Right lobe of liver (tissue), 6 donors: ENCODE measurements around the gene GDPD4. TPM values are rescaled to one million over a fixed set of nuclear protein-coding genes. Genes with fewer than 3 reads are reported as not detected.

Source experiments
- ATAC-seq, 4 donors: fragments of 200-7000 bp; cut with Tn5 transposase; one replicate each; pipeline ENCODE4 v1.9.1; 2020; ENCODE audit warnings: mild to moderate bottlenecking in 4 of 4, moderate library complexity in 4 of 4
- DNase-seq, 3 donors: peaks; one replicate each; pipeline ENCODE4 v3.0.0-alpha.2; 2020
- H3K27ac ChIP-seq, 3 donors: fragments of 200-600 bp; one replicate each; pipeline ENCODE4 v1.8.0; 2022
- H3K27me3 ChIP-seq, 2 donors: fragments of 200-600 bp; one replicate each; pipeline ENCODE4 v1.8.0; 2022
- H3K36me3 ChIP-seq, 4 donors: fragments of 200-600 bp; sonication (generic) in 1 of 4; one replicate each; pipeline versions ENCODE4 v1.5.1 to v1.8.0; 2017 to 2022; ENCODE audit warnings: control low read depth in 1 of 4
- H3K4me1 ChIP-seq, 4 donors: fragments of 200-600 bp; sonication (generic) in 1 of 4; one replicate each; pipeline versions ENCODE4 v1.5.1 to v1.8.0; 2017 to 2022; ENCODE audit warnings: control low read depth in 1 of 4
- H3K4me3 ChIP-seq, 3 donors: fragments of 200-600 bp; one replicate each; pipeline ENCODE4 v1.8.0; 2022
- H3K9me3 ChIP-seq, 4 donors: fragments of 200-600 bp; sonication (generic) in 1 of 4; one replicate each; pipeline versions ENCODE4 v1.5.1 to v1.8.0; 2017 to 2022; ENCODE audit warnings: control low read depth in 1 of 4
- CTCF ChIP-seq, 4 donors: fragments of 200-600 bp in 3 of 4; fragments of 450-650 bp in 1 of 4; IDR thresholded peaks; one replicate each; pipeline versions ENCODE4 v1.5.1 to v1.8.0; 2016 to 2022; ENCODE audit warnings: antibody characterized with exemption in 4 of 4, mild to moderate bottlenecking in 2 of 4
- POLR2A ChIP-seq: fragments of 450-650 bp; IDR thresholded peaks from one replicate; pipeline ENCODE4 v1.6.1; 2017; ENCODE audit warnings: antibody characterized with exemption, mild to moderate bottlenecking
- WGBS: methylation state at CpG from one replicate; pipeline ENCODE4 v1.1.6; 2018; ENCODE audit warnings: low coverage, low lambda C conversion rate; ENCODE audit not compliant: insufficient coverage; ENCODE audit errors: missing lambda C conversion rate; 5-methylcytosine and 5-hydroxymethylcytosine counted together
- intact Hi-C, 2 donors: fragments of 100-400 bp; cut with DNase I; formaldehyde crosslinking; loops; one replicate each; pipeline versions ENCODE4 v1.11.2 to v1.14.1; 2022
- total RNA-seq, 6 experiments: library from RNA; depleted of rRNA in 2 of 6; stranded (reverse); fragments of >200 nt in 2 of 6; fragmentation: NEBNext Ultra II Directional in 3 of 6; extraction: Animal tissue kit (Norgen Biotek cat#: 25700) in 3 of 6; gene quantifications; one replicate each; pipeline versions ENCODE4 v1.1.0 to v1.2.4, GENCODE V29; 2016 to 2023
- donor health status: DM: no; HTN: yes; CAD: no.
- donor health status: DM: no; HTN: no; CAD: no.
- donor health status: DM: no; HTN: no; CAD: no.
- donor health status: DM: no; HTN: yes; CAD: no.
- donor health status: DM: no; HTN: yes; CAD: no.

The GDPD4 gene
- total RNA-seq, 6 experiments from 2014 or later = 0.29 to 0.53 (median 0.44) TPM; not detected in 2

GRCh38 chr11:77213029-77213579, 88.4 kb downstream of the GDPD4 start:
- H3K36me3 ChIP-seq = peaks cover 0 to 46% (median 2%) of the 10 kb centered on the region in 4 donors
- no peak for TF ChIP-seq POLR2A
- TF ChIP-seq CTCF (IDR thresholded peaks at IDR 0.05) = no peak
- intact Hi-C loops = no loop called here
- no peak overlapping the region for H3K4me3 ChIP-seq
- no peaks in the 10 kb centered on the region for H3K4me1 ChIP-seq
- ATAC-seq (no peak), DNase-seq (peak in 1 of 3 donors; percentile 5)
- no peaks in the 10 kb centered on the region for H3K9me3 ChIP-seq
- WGBS = 95% methylated on average over 7 of the region's 13 CpGs
- no peaks in the 10 kb centered on the region for H3K27me3 ChIP-seq
- H3K27ac ChIP-seq = no peak overlapping the region

GRCh38 chr11:77212314-77213007, 89.0 kb downstream of the GDPD4 start:
- ATAC-seq (no peak), DNase-seq (peak in 1 of 3 donors; percentile 8)
- intact Hi-C loops = no loop called here
- TF ChIP-seq POLR2A = no peak
- no peak for TF ChIP-seq CTCF (IDR thresholded peaks at IDR 0.05)
- Histone ChIP-seq H3K27ac (no peak overlapping the region), H3K4me3 (no peak overlapping the region), H3K27me3 (no peaks in the 10 kb centered on the region), H3K36me3 (peaks cover 0 to 50% (median 3%) of the 10 kb centered on the region in 4 donors), H3K9me3 (no peaks in the 10 kb centered on the region), H3K4me1 (no peaks in the 10 kb centered on the region)
- 92% methylated on average over 6 of the region's 8 CpGs for WGBS

GRCh38 chr11:77211594-77212251, 89.8 kb downstream of the GDPD4 start:
- Histone ChIP-seq H3K27ac (no peak overlapping the region), H3K36me3 (peaks cover 0 to 55% (median 3%) of the 10 kb centered on the region in 4 donors), H3K4me1 (no peaks in the 10 kb centered on the region), H3K9me3 (no peaks in the 10 kb centered on the region), H3K4me3 (no peak overlapping the region), H3K27me3 (no peaks in the 10 kb centered on the region)
- TF ChIP-seq CTCF (IDR thresholded peaks at IDR 0.05) = no peak
- no peak for TF ChIP-seq POLR2A
- 90% methylated on average over 4 of the region's 11 CpGs for WGBS
- intact Hi-C loops = no loop called here
- ATAC-seq (no peak), DNase-seq (no peak)

GRCh38 chr11:77211040-77211451, 90.4 kb downstream of the GDPD4 start:
- no peak for DNase-seq
- no peaks in the 10 kb centered on the region for H3K4me1 ChIP-seq
- intact Hi-C loops = no loop called here
- no peak for ATAC-seq
- no CpG with 5 or more reads among the region's 14 CpGs for WGBS
- H3K27ac ChIP-seq = no peak overlapping the region
- H3K4me3 ChIP-seq = no peak overlapping the region
- no peaks in the 10 kb centered on the region for H3K9me3 ChIP-seq
- peaks cover 0 to 55% (median 3%) of the 10 kb centered on the region in 4 donors for H3K36me3 ChIP-seq
- no peaks in the 10 kb centered on the region for H3K27me3 ChIP-seq
- TF ChIP-seq CTCF (IDR thresholded peaks at IDR 0.05) (no peak), POLR2A (no peak)
